ENCODE measurements around the gene WFIKKN1.

DNA sequence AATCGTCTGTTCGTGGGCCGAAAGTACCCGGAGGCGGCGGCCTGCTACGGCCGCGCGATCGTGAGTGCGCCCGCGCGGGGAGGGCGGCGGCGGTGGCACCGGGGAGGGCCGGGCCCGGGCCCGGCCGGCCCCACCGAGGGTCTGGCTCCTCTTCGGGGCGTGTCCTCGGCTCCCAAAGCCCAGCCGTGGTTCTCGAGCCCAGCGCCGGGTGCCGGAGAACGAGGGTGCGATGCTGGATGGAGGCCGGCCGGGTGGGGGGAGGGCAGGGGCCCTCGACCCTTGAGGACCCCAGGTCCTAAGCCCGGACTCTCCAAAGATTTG lies 49.8 kb downstream of the WFIKKN1 start:
- TF ChIP-seq BHLHE40 (IDR thresholded peaks at IDR 0.05; ENCODE audit: borderline replicate concordance) (no peak), SUZ12 (IDR thresholded peaks at IDR 0.05) (no peak), FOXK2 (IDR thresholded peaks at IDR 0.05) (no peak), NFRKB (IDR thresholded peaks at IDR 0.05) (no peak), CTBP1 (IDR thresholded peaks at IDR 0.05; ENCODE audit: borderline replicate concordance) (no peak), SP1 (IDR thresholded peaks at IDR 0.05) (no peak), PKNOX1 (IDR thresholded peaks at IDR 0.05) (no peak), TARDBP (IDR thresholded peaks at IDR 0.05) (no peak), FOXA1 (IDR thresholded peaks at IDR 0.05) (no peak), ARNT (IDR thresholded peaks at IDR 0.05) (no peak)
